HG02870 (cell line): ENCODE measurements around the gene RTCA.

ENCODE experiments used
- ATAC-seq: cut with Tn5 transposase; IDR thresholded peaks from one replicate; pipeline ENCODE4 v1.9.1; 2021; ENCODE audit warnings: mild to moderate bottlenecking, moderate library complexity; ENCODE audit not compliant: unreplicated experiment

Gene RTCA

DNA sequence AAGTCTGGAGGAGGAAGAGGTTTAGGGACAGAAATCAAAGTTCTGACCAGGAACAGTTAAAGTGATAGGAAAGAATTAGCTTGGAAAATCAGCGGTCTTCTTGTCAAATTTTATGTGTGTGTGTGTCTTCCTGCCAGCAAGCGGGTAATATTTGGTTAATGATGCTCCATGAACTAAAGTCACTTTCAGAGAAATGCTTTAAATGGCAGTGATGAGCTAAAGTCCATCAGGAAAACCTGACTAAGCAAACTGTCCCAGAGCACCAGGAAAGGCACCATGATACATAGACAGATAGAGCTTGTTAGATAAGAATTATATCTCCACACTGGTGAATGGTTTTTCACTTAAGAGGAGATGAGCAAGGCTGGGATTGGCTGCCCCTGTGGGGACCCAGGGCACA lies 76.3 kb downstream of the RTCA start:
- no peak for ATAC-seq
